HG03108 (cell line): ENCODE measurements around the gene CENPP.

Experiments used
- ATAC-seq: cut with Tn5 transposase; IDR thresholded peaks from one replicate; pipeline ENCODE4 v1.9.1; 2021; ENCODE audit warnings: moderate library complexity; ENCODE audit not compliant: unreplicated experiment

CENPP gene

GRCh38 chr9:92650839-92651621 lies 325.3 kb downstream of the CENPP start:
- no peak for ATAC-seq

DNA sequence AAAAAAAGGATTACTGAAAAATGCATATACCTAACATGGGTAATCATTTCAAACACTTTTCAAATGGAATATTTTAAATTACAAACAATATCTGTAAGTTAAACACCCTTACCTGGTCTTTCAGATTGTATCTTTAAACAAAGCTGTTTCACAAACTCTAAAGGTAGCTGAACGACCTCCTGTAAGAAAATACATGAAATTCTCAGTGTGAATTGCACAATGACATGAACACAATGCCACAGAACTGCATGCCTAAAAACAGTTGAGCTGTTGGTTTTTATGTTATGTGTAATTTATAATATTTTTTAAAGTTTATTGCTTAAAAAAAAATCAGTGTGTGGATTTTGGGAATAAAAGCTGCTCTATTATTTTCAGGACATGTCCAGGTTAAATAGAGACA lies 326.7 kb downstream of the CENPP start:
- no peak for ATAC-seq

GRCh38 chr9:92654481-92655301 lies 328.9 kb downstream of the CENPP start:
- ATAC-seq = no peak

- ATAC-seq = no peak
Observed at GRCh38 chr9:92655366-92655765, 329.6 kb downstream of the CENPP start.

DNA sequence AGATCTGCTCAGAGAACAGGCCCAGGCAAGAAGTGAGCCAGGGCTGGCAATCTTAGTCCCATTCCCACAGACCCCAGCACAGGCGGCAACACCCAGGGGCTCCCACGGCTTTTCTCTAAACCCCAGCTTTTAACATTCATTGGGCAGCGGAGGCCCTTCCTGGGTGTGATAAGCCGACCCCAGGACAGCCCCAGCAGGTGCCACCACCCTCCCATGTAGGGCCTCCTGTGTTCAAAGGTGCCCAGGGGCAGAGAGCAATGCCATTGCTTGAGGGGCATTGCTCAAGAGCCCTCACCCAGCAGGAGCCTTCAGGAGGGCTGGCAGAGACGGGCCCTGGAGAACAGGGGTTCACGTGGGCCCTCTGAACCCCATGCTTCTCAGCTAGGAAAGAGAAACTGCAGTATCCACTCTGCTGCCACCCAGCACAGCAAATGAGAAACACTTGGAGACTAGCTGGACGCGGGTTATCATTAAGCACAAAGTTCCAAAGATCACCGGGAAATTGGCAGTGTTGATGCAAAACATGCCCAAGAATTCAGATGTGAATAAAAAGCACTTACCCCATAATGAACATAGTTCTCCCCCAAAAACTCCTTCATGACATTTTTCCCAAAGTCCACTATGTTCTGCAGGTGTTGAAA lies 330.3 kb downstream of the CENPP start:
- ATAC-seq = no peak

- ATAC-seq = no peak
Observed at GRCh38 chr9:92656537-92656925, 330.8 kb downstream of the CENPP start.

GRCh38 chr9:92657296-92658094 lies 331.7 kb downstream of the CENPP start:
- no peak for ATAC-seq

- ATAC-seq = no peak
Observed at GRCh38 chr9:92658176-92658575, 332.4 kb downstream of the CENPP start.

DNA sequence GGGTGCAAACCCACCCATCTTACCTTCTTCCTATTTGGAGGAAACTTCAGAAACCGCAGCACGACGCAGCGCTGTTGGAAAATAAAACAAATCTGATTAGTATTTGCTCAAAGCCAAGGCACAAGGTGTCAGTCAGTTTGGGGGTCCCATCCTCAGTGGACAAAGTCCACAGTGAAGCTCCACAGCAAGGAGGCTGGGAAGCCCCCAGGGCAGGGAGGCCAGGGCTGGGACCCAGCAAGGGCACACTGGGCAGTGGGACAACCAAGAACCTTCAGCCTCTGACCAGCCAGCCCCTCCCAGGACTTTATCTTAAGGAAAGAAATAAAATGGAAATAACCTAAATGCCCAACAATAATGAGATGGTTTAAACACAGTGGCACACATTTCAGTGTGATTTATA lies 332.9 kb downstream of the CENPP start:
- no peak for ATAC-seq

GRCh38 chr9:92659601-92660000 lies 333.8 kb downstream of the CENPP start:
- ATAC-seq = no peak

- ATAC-seq = no peak
Observed at GRCh38 chr9:92660266-92660665, 334.5 kb downstream of the CENPP start.

DNA sequence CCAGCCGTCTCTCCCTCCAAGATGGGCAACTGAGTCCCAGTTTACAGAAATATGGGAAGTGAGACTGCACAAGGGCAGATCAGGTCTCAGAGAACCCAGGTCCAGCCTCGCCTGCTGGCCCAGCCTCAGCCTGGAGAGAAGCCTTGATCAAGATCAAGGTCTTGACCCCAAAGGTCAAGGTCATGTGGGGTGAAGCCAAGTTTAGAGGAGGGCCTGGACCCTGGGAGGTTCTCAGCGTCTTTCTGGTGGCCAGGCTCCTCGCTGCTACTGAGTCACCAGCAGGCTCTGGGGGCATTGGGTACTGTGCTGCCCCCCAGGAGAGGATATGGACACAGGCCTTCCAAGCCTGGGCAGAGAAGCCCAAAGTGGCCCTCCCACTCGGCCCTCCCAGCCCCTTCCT lies 335.4 kb downstream of the CENPP start:
- no peak for ATAC-seq

GRCh38 chr9:92661743-92662142 lies 336.0 kb downstream of the CENPP start:
- ATAC-seq = no peak

DNA sequence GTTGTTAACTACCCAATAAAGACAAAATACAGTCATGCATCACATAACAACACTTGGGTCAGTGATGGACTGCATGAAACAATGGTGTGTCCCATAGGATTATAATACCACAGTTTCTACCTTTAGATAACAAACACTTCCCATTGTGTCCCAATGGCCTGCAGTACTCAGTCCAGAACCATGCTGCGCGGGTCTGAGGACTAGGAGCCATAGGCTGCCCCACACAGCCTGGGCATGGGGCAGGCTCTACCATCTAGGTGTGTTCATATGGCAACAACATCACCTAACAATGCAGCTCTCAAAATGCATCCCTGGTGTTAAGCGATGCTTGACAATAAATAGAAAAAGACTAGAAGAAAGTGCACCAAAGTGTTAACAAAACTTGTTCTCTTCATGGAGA lies 337.4 kb downstream of the CENPP start:
- ATAC-seq = no peak

- ATAC-seq = no peak
Observed at GRCh38 chr9:92663951-92664350, 338.2 kb downstream of the CENPP start.

- no peak for ATAC-seq
Observed at GRCh38 chr9:92664394-92665152, 338.8 kb downstream of the CENPP start.

- ATAC-seq = no peak
Observed at GRCh38 chr9:92665836-92666235, 340.1 kb downstream of the CENPP start.

DNA sequence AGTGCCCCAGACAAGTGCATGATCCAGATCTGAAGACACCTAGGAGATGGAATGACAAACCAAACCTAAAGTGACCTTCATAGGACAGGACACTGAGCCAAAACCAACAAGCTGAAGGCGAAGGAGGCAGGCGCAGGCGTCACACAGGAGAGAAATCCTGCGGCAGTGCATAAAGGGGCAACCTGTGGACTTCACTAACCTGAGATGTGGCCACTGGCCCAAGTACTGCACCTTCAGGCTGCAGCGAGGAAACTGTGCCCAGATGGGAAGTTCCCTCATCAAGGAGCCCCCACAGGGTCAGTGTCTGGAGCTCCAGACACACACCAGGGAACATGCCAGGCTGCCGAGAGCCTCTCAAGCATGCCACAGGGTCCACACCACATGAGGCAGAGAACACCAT lies 340.5 kb downstream of the CENPP start:
- no peak for ATAC-seq

DNA sequence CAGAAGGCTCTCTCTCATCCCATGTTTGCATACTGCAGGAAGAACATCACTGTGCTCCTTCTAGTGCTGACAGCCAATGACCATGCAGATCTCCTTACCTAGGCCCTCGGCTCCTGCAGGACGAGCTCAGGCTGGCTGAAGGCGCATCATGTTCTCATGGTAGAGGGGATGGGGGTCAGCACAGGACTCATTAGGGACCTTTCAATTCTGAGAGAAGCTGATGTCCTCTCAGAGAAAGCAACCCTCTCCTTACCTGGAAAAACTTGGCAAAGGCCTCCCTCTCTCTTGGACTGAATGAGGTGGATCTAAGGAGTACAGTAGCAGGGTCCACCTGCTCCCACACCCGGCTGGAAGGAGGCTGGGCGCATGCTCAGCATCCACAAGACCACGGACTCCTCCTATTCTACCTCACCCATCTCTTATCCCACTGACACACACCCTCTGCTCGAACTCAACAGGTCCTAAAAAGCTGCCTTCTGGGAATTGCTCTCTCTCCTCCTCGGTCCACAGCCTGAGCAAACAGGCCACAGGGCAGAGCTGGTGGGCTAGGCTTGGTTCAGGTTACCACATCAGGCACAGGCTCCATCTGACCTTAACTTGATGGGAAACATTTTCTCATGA lies 341.3 kb downstream of the CENPP start:
- ATAC-seq = no peak
